GM10847 (cell line): Measurements from ENCODE around the gene MSX2.

Experiments used
- POLR2A ChIP-seq: IDR thresholded peaks from 2 replicates; pipeline ENCODE4 v1.6.1; 2011; ENCODE audit not compliant: insufficient read length; ENCODE audit errors: extremely low read depth

The MSX2 gene

DNA sequence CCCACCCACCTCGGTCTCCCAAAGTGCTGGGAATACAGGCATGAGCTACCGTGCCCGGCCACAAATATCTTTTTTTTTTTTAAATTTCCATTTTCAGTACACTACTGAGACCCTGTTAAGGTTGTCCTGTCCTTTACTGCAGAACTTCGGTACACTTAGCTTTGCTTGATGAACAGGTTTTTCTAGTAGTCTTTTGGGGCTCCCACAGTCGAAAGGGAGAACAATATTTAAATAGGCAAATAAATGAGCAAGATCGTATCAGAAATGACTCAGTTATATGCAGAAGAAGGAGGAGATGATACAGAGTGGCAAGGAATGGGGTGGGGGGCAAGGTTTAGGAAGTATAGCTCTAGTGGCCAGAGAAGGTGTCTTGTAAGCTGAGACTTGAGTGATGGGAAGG lies 52.7 kb downstream of the MSX2 start:
- TF ChIP-seq POLR2A: no peak

DNA sequence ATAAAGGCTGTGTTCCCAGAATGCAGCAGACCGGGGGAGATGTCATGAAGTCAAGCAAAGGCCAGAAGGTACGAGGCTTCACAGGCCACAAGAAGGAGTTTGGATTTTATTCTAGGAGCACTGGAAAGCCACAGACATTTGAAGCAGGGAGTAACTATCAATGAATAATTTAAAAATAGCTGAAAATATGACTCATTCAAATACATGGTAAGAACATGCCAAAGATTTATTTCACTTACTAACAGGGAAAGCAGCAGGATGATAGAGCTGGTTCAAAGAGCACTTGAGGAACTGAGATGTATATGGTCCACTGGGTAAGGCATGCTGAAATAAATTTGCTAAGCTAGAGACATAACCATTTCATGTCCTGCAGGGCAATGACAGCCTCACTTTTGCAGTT lies 53.2 kb downstream of the MSX2 start:
- TF ChIP-seq POLR2A: no peak
